C4-2B (cell line): ENCODE measurements around the gene LIPT2.

ENCODE experiments used
- H3K27ac ChIP-seq: fragments of 450-650 bp; 2 replicates; pipeline ENCODE4 v1.5.1; 2017
- CTCF ChIP-seq: fragments of 450-650 bp; conservative IDR thresholded peaks from 2 replicates; pipeline ENCODE4 v1.5.1; 2017; ENCODE audit warnings: mild to moderate bottlenecking
- ZFX ChIP-seq: fragments of 450-650 bp; IDR thresholded peaks from 2 replicates; pipeline ENCODE4 v1.6.1; 2017

The LIPT2 gene

GRCh38 chr11:74492084-74492483, 1.4 kb downstream of the LIPT2 start:
- TF ChIP-seq CTCF (no peak), ZFX (no peak)
- peak overlapping the region; percentile 99 for H3K27ac ChIP-seq

- H3K27ac ChIP-seq, result no peak overlapping the region
- TF ChIP-seq CTCF (no peak), ZFX (no peak)
Measured at GRCh38 chr11:74490941-74491340, 2.6 kb downstream of the LIPT2 start.

GRCh38 chr11:74487875-74488274, 5.6 kb downstream of the LIPT2 start:
- H3K27ac ChIP-seq, result no peak overlapping the region
- TF ChIP-seq CTCF (peak; percentile 16), ZFX (no peak)

GRCh38 chr11:74485868-74486267, 7.7 kb downstream of the LIPT2 start:
- no peak for TF ChIP-seq CTCF
- TF ChIP-seq ZFX, result no peak
- no peak overlapping the region for H3K27ac ChIP-seq

- TF ChIP-seq CTCF (no peak), ZFX (no peak)
Measured at GRCh38 chr11:74480688-74481417, 12.7 kb downstream of the LIPT2 start.

GRCh38 chr11:74479732-74480123, 13.8 kb downstream of the LIPT2 start:
- no peak overlapping the region for H3K27ac ChIP-seq
- TF ChIP-seq ZFX (no peak), CTCF (no peak)

More at GRCh38 chr11:74480688-74481417, 12.7 kb downstream of the LIPT2 start:
- no peak overlapping the region for H3K27ac ChIP-seq

- no peak overlapping the region for H3K27ac ChIP-seq
- TF ChIP-seq ZFX (no peak), CTCF (no peak)
Measured at GRCh38 chr11:74478877-74479731, 14.4 kb downstream of the LIPT2 start.
